ENCODE results near the gene HOXA5.

The HOXA5 gene

DNA sequence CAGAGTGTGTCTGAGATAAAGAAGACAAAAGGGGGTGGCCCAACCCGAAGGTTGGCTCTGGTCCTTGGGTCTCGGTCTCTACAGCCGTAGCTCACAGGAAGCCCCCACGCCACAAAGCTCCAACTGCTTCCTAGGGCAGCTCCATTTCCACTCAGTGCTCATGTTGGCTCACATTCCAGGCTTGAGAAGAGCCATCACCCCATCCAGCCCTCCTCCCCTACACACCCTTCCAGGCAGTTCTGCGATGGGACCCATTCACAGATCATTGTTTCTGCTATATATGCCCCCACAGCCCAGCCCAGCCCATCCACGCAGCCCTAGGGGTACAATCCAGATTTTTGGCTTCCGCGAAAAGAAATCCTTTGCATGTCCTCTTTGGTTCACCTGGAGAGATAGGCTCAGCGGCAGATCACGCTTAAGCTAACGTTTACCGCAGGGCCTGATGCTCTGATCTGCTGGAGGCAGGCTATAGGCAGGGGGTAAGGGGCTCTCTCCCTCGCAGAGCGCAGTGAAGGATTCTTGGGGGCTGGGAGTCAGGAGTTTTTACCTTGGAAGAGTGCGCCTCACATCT lies 47.8 kb upstream of the HOXA5 start (continued):
- TF ChIP-seq REPIN1 (tag by site-specific recombination; IDR thresholded peaks at IDR 0.05; ENCODE audit: low read depth) (no peak), ZBTB8A (tag by site-specific recombination; IDR thresholded peaks at IDR 0.05) (0 out of 2 replicates have a peak, but pooled peaks have one; percentile 5), ZNF580 (tag by site-specific recombination; IDR thresholded peaks at IDR 0.05) (no peak), FEZF1 (tag by site-specific recombination; IDR thresholded peaks at IDR 0.05) (no peak), ZNF133 (tag by site-specific recombination; IDR thresholded peaks at IDR 0.05) (no peak), PRDM1 (tag by site-specific recombination; IDR thresholded peaks at IDR 0.05) (no peak), ZNF341 (tag by site-specific recombination; IDR thresholded peaks at IDR 0.05; ENCODE audit: low read depth) (peak; percentile 48), MZF1 (tag by site-specific recombination; IDR thresholded peaks at IDR 0.05; ENCODE audit: borderline replicate concordance) (no peak), SCRT1 (tag by site-specific recombination; IDR thresholded peaks at IDR 0.05; ENCODE audit: borderline replicate concordance) (no peak), ZBTB6 (tag by site-specific recombination; IDR thresholded peaks at IDR 0.05) (peak; percentile 84), ZNF561 (tag by site-specific recombination; IDR thresholded peaks at IDR 0.05; ENCODE audit: borderline replicate concordance) (no peak)

GRCh38 chr7:27189997-27190748 lies 46.7 kb upstream of the HOXA5 start:
- Histone ChIP-seq H3K4me3 (ENCODE audit: low read depth, low read length) (no peak overlapping the region), H3K36me3 (ENCODE audit: control insufficient read depth in 2 of 2, insufficient read depth in 1 of 2, low read length in 2 of 2) (peaks cover 11 to 19% of the 10 kb centered on the region in 2 experiments; a peak in 2 of 3 replicates), H3K4me1 (ENCODE audit: control insufficient read depth, insufficient read depth, low read length) (peaks cover 29% of the 10 kb centered on the region), H3K9me3 (ENCODE audit: control insufficient read depth, insufficient read depth, low read depth, low read length) (no peaks in the 10 kb centered on the region), H3K27ac (ENCODE audit: extremely low read depth, low read depth, low read length) (no peak overlapping the region; the same call in 1 of the 2 replicates)
- TF ChIP-seq ZNF18 (tag by site-specific recombination; IDR thresholded peaks at IDR 0.05) (no peak), ZNF398 (tag by site-specific recombination; IDR thresholded peaks at IDR 0.05) (peak; percentile 71), ZNF366 (tag by site-specific recombination; conservative IDR thresholded peaks at IDR 0.05) (peak; percentile 65), ZBTB48 (tag by site-specific recombination; IDR thresholded peaks at IDR 0.05) (peak; percentile 73), GLI2 (tag by site-specific recombination; IDR thresholded peaks at IDR 0.05; ENCODE audit: borderline replicate concordance, low read depth) (no peak), IKZF3 (tag by site-specific recombination; IDR thresholded peaks at IDR 0.05) (0 out of 2 replicates have a peak, but pooled peaks have one; percentile 17), PRDM1 (tag by site-specific recombination; IDR thresholded peaks at IDR 0.05) (peak; percentile 18; the same call in 1 of the 2 replicates), ZNF585B (tag by site-specific recombination; IDR thresholded peaks at IDR 0.05) (no peak)
- TF ChIP-seq, protein P1, sequence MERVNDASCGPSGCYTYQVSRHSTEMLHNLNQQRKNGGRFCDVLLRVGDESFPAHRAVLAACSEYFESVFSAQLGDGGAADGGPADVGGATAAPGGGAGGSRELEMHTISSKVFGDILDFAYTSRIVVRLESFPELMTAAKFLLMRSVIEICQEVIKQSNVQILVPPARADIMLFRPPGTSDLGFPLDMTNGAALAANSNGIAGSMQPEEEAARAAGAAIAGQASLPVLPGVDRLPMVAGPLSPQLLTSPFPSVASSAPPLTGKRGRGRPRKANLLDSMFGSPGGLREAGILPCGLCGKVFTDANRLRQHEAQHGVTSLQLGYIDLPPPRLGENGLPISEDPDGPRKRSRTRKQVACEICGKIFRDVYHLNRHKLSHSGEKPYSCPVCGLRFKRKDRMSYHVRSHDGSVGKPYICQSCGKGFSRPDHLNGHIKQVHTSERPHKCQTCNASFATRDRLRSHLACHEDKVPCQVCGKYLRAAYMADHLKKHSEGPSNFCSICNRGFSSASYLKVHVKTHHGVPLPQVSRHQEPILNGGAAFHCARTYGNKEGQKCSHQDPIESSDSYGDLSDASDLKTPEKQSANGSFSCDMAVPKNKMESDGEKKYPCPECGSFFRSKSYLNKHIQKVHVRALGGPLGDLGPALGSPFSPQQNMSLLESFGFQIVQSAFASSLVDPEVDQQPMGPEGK (tag by site-specific recombination; IDR thresholded peaks at IDR 0.05), result 0 out of 2 replicates have a peak, but pooled peaks have one; percentile 23
- CTCF ChIA-PET, result interaction anchor here (0.6 to 1.2 kb wide), 5 partner anchors 8 to 842 kb away, joined by 3 read pairs; no protein-coding TSS in a partner anchor
- POLR2A ChIA-PET, result interaction anchor here (1.1 to 2.3 kb wide), 4 partner anchors 9 to 731 kb away, joined by 3 to 8 read pairs (median 6); partner anchors contain the start of gene HOXA13
